DND-41 (cell line): Measurements from ENCODE around the gene SLC52A3.

Experiments
- EZH2 ChIP-seq: IDR thresholded peaks from 3 replicates; pipeline ENCODE4 v1.6.1; 2012; ENCODE audit warnings: borderline replicate concordance, low read depth, mild to moderate bottlenecking, moderate library complexity, low read length, inconsistent platforms; ENCODE audit not compliant: severe bottlenecking
- TF ChIP-seq, protein P1 (sequence below): IDR thresholded peaks from 2 replicates; pipeline ENCODE4 v1.5.1; 2012; ENCODE audit warnings: borderline replicate concordance, low read length, moderate library complexity, mild to moderate bottlenecking; ENCODE audit not compliant: poor library complexity, severe bottlenecking; ENCODE audit errors: extremely low read depth

- TF ChIP-seq, protein P1, sequence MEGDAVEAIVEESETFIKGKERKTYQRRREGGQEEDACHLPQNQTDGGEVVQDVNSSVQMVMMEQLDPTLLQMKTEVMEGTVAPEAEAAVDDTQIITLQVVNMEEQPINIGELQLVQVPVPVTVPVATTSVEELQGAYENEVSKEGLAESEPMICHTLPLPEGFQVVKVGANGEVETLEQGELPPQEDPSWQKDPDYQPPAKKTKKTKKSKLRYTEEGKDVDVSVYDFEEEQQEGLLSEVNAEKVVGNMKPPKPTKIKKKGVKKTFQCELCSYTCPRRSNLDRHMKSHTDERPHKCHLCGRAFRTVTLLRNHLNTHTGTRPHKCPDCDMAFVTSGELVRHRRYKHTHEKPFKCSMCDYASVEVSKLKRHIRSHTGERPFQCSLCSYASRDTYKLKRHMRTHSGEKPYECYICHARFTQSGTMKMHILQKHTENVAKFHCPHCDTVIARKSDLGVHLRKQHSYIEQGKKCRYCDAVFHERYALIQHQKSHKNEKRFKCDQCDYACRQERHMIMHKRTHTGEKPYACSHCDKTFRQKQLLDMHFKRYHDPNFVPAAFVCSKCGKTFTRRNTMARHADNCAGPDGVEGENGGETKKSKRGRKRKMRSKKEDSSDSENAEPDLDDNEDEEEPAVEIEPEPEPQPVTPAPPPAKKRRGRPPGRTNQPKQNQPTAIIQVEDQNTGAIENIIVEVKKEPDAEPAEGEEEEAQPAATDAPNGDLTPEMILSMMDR = peak; percentile 51
- TF ChIP-seq EZH2 = no peak
Observed at GRCh38 chr20:728256-728944, 39.9 kb downstream of the SLC52A3 start.
